H1 (cell line): ENCODE measurements around the gene FAM170B. TPM values are rescaled to one million over a fixed set of nuclear protein-coding genes. Genes with fewer than 3 reads are reported as not detected.

Experiments
- CTCF ChIA-PET: fragments of 300-600 bp; sonication (Branson Sonifier 250); formaldehyde crosslinking; loops from one replicate; lab custom pipeline; 2021; ENCODE audit not compliant: partially characterized antibody; lab: Charles Lee
- POLR2A ChIA-PET: fragments of 300-600 bp; sonication (Branson Sonifier 250); formaldehyde crosslinking; loops from one replicate; lab custom pipeline; 2021; ENCODE audit warnings: inconsistent platforms; ENCODE audit not compliant: partially characterized antibody; lab: Charles Lee
- DNase-seq, 2 experiments: peaks; one replicate each; pipeline versions ENCODE4 v3.0.0 to v3.0.0-alpha.2; 2010 to 2022; ENCODE audit warnings: low spot score in 2 of 2, low read depth in 1 of 2, mixed read lengths in 1 of 2
- FAIRE-seq: peaks from 2 replicates; lab custom pipeline; 2011; peaks lifted over from hg19 to GRCh38; lab: Jason Lieb, UNC
- H2AFZ ChIP-seq: 2 replicates; pipeline ENCODE4 v1.8.1; 2012; ENCODE audit warnings: low read length, inconsistent platforms
- H2AK5ac ChIP-seq: 2 replicates; pipeline ENCODE4 v1.6.1; 2013; ENCODE audit warnings: low read depth, low read length
- H2BK120ac ChIP-seq: replicated peaks from 2 replicates; pipeline ENCODE3; 2013; ENCODE audit warnings: low read depth, low read length, inconsistent platforms
- H2BK12ac ChIP-seq: 2 replicates; pipeline ENCODE4 v1.6.1; 2013; ENCODE audit warnings: low read depth, low read length
- H2BK15ac ChIP-seq: 2 replicates; pipeline ENCODE4 v1.6.1; 2013; ENCODE audit warnings: low read length
- H2BK20ac ChIP-seq: 2 replicates; pipeline ENCODE4 v1.6.1; 2013; ENCODE audit warnings: low read length
- H2BK5ac ChIP-seq: 2 replicates; pipeline ENCODE4 v1.6.1; 2013; ENCODE audit warnings: low read depth, low read length
- H3K14ac ChIP-seq: 2 replicates; pipeline ENCODE4 v1.6.1; 2013; ENCODE audit warnings: inconsistent platforms; ENCODE audit not compliant: insufficient read length
- H3K18ac ChIP-seq: 2 replicates; pipeline ENCODE4 v1.6.1; 2013; ENCODE audit warnings: low read length; ENCODE audit errors: extremely low read depth
- H3K23ac ChIP-seq: 2 replicates; pipeline ENCODE4 v1.6.1; 2013; ENCODE audit warnings: inconsistent platforms; ENCODE audit not compliant: insufficient read length
- H3K23me2 ChIP-seq: 2 replicates; pipeline ENCODE4 v1.6.1; 2013; ENCODE audit warnings: low read depth, low read length
- H3K27ac ChIP-seq: 2 replicates; pipeline ENCODE4 v1.6.1; 2011; ENCODE audit warnings: low read depth, low read length, inconsistent platforms
- H3K27me3 ChIP-seq, 4 experiments: replicated peaks in 1 of 4; 1 replicate in 1 of 4; 2 replicates in 3 of 4; pipeline versions ENCODE4 v1.6.1 to v1.8.1; 2011 to 2013; ENCODE audit warnings: low read length in 3 of 4, mild to moderate bottlenecking in 3 of 4, inconsistent platforms in 2 of 4, mixed read lengths in 2 of 4, moderate library complexity in 1 of 4; ENCODE audit not compliant: control insufficient read depth in 3 of 4, insufficient read depth in 3 of 4; ENCODE audit errors: extremely low read depth in 1 of 4
- H3K36me3 ChIP-seq, 4 experiments: 2 replicates each; pipeline versions ENCODE4 v1.6.1 to v1.8.1; 2011 to 2013; ENCODE audit warnings: mild to moderate bottlenecking in 4 of 4, low read length in 3 of 4, moderate library complexity in 2 of 4, control low read depth in 1 of 4, inconsistent platforms in 1 of 4; ENCODE audit not compliant: insufficient read depth in 4 of 4, control insufficient read depth in 2 of 4
- H3K4ac ChIP-seq: replicated peaks from 2 replicates; pipeline ENCODE3; 2013; ENCODE audit warnings: low read length, low read depth, mixed read lengths, inconsistent platforms; ENCODE audit not compliant: insufficient read length
- H3K4me1 ChIP-seq, 4 experiments: replicated peaks in 1 of 4; 1 replicate in 1 of 4; 2 replicates in 3 of 4; pipeline versions ENCODE4 v1.6.1 to v1.8.1; 2011 to 2013; ENCODE audit warnings: low read length in 3 of 4, inconsistent platforms in 2 of 4, mixed read lengths in 1 of 4; ENCODE audit not compliant: insufficient read depth in 4 of 4, control insufficient read depth in 3 of 4
- H3K4me2 ChIP-seq, 2 experiments: 2 replicates each; pipeline versions ENCODE4 v1.6.1 to v1.8.1; 2011 to 2013; ENCODE audit warnings: low read depth in 2 of 2, low read length in 2 of 2, control low read depth in 1 of 2, inconsistent platforms in 1 of 2, mild to moderate bottlenecking in 1 of 2; ENCODE audit not compliant: insufficient read depth in 1 of 2
- H3K4me3 ChIP-seq, 4 experiments: fragments of 200-600, 300-600 bp in 1 of 4; sonication (generic), shearing (Covaris generic), sonication (Bioruptor Twin) in 1 of 4; 2 replicates each; pipeline versions ENCODE4 v1.5.1 to v1.8.1; 2011 to 2016; ENCODE audit warnings: low read length in 4 of 4, low read depth in 3 of 4, control low read depth in 2 of 4, inconsistent platforms in 2 of 4, mild to moderate bottlenecking in 2 of 4, mixed read lengths in 1 of 4, moderate library complexity in 1 of 4; ENCODE audit not compliant: insufficient read depth in 2 of 4; ENCODE audit errors: extremely low read depth in 1 of 4
- H3K56ac ChIP-seq: replicated peaks from 2 replicates; pipeline ENCODE3; 2013; ENCODE audit warnings: low read depth, mild to moderate bottlenecking, mixed read lengths, low read length, inconsistent platforms; ENCODE audit not compliant: insufficient read length
- H3K79me1 ChIP-seq: 2 replicates; pipeline ENCODE4 v1.6.1; 2013; ENCODE audit warnings: low read depth, low read length, control low read depth
- H3K79me2 ChIP-seq, 2 experiments: 2 replicates each; pipeline versions ENCODE4 v1.6.1 to v1.8.1; 2012 to 2013; ENCODE audit warnings: low read length in 2 of 2, mild to moderate bottlenecking in 2 of 2, inconsistent platforms in 1 of 2; ENCODE audit not compliant: insufficient read depth in 2 of 2, control insufficient read depth in 1 of 2
- H3K9ac ChIP-seq, 4 experiments: replicated peaks in 1 of 4; 1 replicate in 1 of 4; 2 replicates in 3 of 4; pipeline versions ENCODE4 v1.6.1 to v1.8.1; 2011 to 2013; ENCODE audit warnings: low read depth in 3 of 4, low read length in 3 of 4, control low read depth in 2 of 4, mild to moderate bottlenecking in 2 of 4, moderate library complexity in 2 of 4, inconsistent platforms in 1 of 4; ENCODE audit errors: extremely low read depth in 1 of 4
- H3K9me3 ChIP-seq, 2 experiments: 2 replicates each; pipeline versions ENCODE4 v1.6.1 to v1.8.1; 2012 to 2013; ENCODE audit warnings: mild to moderate bottlenecking in 2 of 2, moderate library complexity in 2 of 2, control low read depth in 1 of 2, inconsistent platforms in 1 of 2, low read depth in 1 of 2, low read length in 1 of 2, mixed read lengths in 1 of 2; ENCODE audit not compliant: insufficient read depth in 2 of 2
- H4K20me1 ChIP-seq, 2 experiments: replicated peaks in 1 of 2; 2 replicates each; pipeline versions ENCODE3 to v1.8.1; 2011 to 2013; ENCODE audit warnings: inconsistent platforms in 2 of 2, low read length in 2 of 2, mild to moderate bottlenecking in 1 of 2; ENCODE audit not compliant: insufficient read depth in 2 of 2, control insufficient read depth in 1 of 2
- H4K5ac ChIP-seq: 2 replicates; pipeline ENCODE4 v1.6.1; 2013; ENCODE audit warnings: low read length, low read depth, mixed read lengths, inconsistent platforms; ENCODE audit not compliant: insufficient read length
- H4K8ac ChIP-seq: 2 replicates; pipeline ENCODE4 v1.8.0; 2013; ENCODE audit warnings: mild to moderate bottlenecking, moderate library complexity, low read length, inconsistent platforms; ENCODE audit not compliant: insufficient read depth; ENCODE audit errors: extremely low read depth
- H4K91ac ChIP-seq: replicated peaks from 2 replicates; pipeline ENCODE3; 2013; ENCODE audit warnings: low read length, mixed read lengths, inconsistent platforms; ENCODE audit not compliant: insufficient read length
- BCL11A ChIP-seq, 2 experiments: IDR thresholded peaks; one replicate each; pipeline ENCODE4 v1.6.1; 2011; ENCODE audit warnings: low read depth in 2 of 2, low read length in 2 of 2, mild to moderate bottlenecking in 2 of 2
- CHD2 ChIP-seq: IDR thresholded peaks from 2 replicates; pipeline ENCODE4 v1.6.1; 2012; ENCODE audit warnings: low read length, improper control_type of control experiment
- EZH2 ChIP-seq: fragments of 200-600 bp; sonication (generic); IDR thresholded peaks from 2 replicates; pipeline ENCODE4 v1.7.1; 2012; ENCODE audit warnings: low read depth, mild to moderate bottlenecking, moderate library complexity, low read length, inconsistent platforms; ENCODE audit not compliant: severe bottlenecking
- GABPA ChIP-seq: IDR thresholded peaks from 2 replicates; pipeline ENCODE4 v1.6.1; 2011; ENCODE audit warnings: mild to moderate bottlenecking, low read length, moderate library complexity, borderline replicate concordance; ENCODE audit not compliant: insufficient read depth
- POLR2A ChIP-seq, 2 experiments: IDR thresholded peaks; 1 replicate in 1 of 2; 2 replicates in 1 of 2; pipeline ENCODE4 v1.6.1; 2011; ENCODE audit warnings: low read depth in 2 of 2, low read length in 2 of 2, mild to moderate bottlenecking in 2 of 2; ENCODE audit errors: control extremely low read depth in 1 of 2
- POLR2AphosphoS5 ChIP-seq: IDR thresholded peaks from 2 replicates; pipeline ENCODE4 v1.6.1; 2011; ENCODE audit warnings: low read depth, low read length
- SIN3A ChIP-seq, 2 experiments: IDR thresholded peaks in 1 of 2; conservative IDR thresholded peaks in 1 of 2; 2 replicates each; pipeline ENCODE4 v1.6.1; 2011 to 2012; ENCODE audit warnings: low read length in 2 of 2, improper control_type of control experiment in 1 of 2, low read depth in 1 of 2, mild to moderate bottlenecking in 1 of 2
- SUZ12 ChIP-seq: fragments of 200-600 bp; sonication (generic); IDR thresholded peaks from 2 replicates; pipeline ENCODE4 v1.6.1; 2012; ENCODE audit warnings: mild to moderate bottlenecking, inconsistent platforms, low read length, moderate library complexity, mixed read lengths
- TAF7 ChIP-seq: optimal IDR thresholded peaks from 2 replicates; pipeline ENCODE3; 2011; ENCODE audit warnings: low read depth, mild to moderate bottlenecking, inconsistent platforms, low read length, moderate library complexity, borderline replicate concordance
- WGBS, 2 experiments: shearing (Covaris generic) in 1 of 2; methylation state at CpG; one replicate each; pipeline versions ENCODE4 v1.1.6 to v1.1.7; 2013 to 2015; ENCODE audit warnings: low lambda C conversion rate in 2 of 2, mixed read lengths in 2 of 2, inconsistent platforms in 1 of 2, low coverage in 1 of 2, missing lambda C conversion rate in 1 of 2; ENCODE audit not compliant: insufficient replicate concordance in 2 of 2, insufficient coverage in 1 of 2, insufficient read length in 1 of 2; ENCODE audit errors: extremely low coverage in 1 of 2, missing lambda C conversion rate in 1 of 2; 5-methylcytosine and 5-hydroxymethylcytosine counted together
- polyA plus RNA-seq, 7 experiments: library from polyadenylated mRNA; depleted of rRNA in 3 of 7; stranded (reverse) in 5 of 7; unstranded in 2 of 7; fragments of >200 nt in 5 of 7; fragments of 200-250 nt in 2 of 7; gene quantifications; 1 replicate in 5 of 7; 2 replicates in 1 of 7; 4 replicates in 1 of 7; pipeline versions ENCODE4 v1.2.1 to v1.2.3, GENCODE V29; 2011 to 2013; ENCODE audit warnings: missing spikeins in 2 of 7, mixed read lengths in 2 of 7
- total RNA-seq: library from RNA; stranded (reverse); fragmentation: NEBNext Ultra II Directional; extraction: Animal tissue kit (Norgen Biotek cat#: 25700); gene quantifications from 2 replicates; pipeline ENCODE4 v1.2.1, GENCODE V29; 2021
- TF ChIP-seq, protein P1 (sequence below), 3 experiments: IDR thresholded peaks; 1 replicate in 2 of 3; 2 replicates in 1 of 3; pipeline versions ENCODE4 v1.5.1 to v1.6.1; 2011; ENCODE audit warnings: low read length in 3 of 3, mild to moderate bottlenecking in 3 of 3, inconsistent platforms in 2 of 3, low read depth in 1 of 3, moderate library complexity in 1 of 3; ENCODE audit not compliant: insufficient read depth in 1 of 3; ENCODE audit errors: control extremely low read depth in 1 of 3

FAM170B gene
- total and polyA plus RNA-seq, 2 of the 8 experiments (the other 6 are each of a cell fraction or from before 2014, with no cell fraction given) = not detected

- POLR2A ChIA-PET = no interaction called here
Measured at GRCh38 chr10:49103761-49104160, 30.1 kb downstream of the FAM170B start.

More at GRCh38 chr10:49103761-49104160, 30.1 kb downstream of the FAM170B start:
- Histone ChIP-seq H3K4me3 (no peak overlapping the region), H3K9me3 (no peaks in the 10 kb centered on the region), H3K18ac (no peak overlapping the region), H3K4ac (no peak overlapping the region), H3K27ac (no peak overlapping the region), H2AFZ (no peak overlapping the region), H3K23me2 (no peaks in the 10 kb centered on the region; the same call in 1 of the 2 replicates), H4K20me1 (no peaks in the 10 kb centered on the region), H3K14ac (no peak overlapping the region), H3K36me3 (no peaks in the 10 kb centered on the region), H3K23ac (no peak overlapping the region), H3K79me1 (no peaks in the 10 kb centered on the region), H2BK120ac (no peak overlapping the region), H2BK20ac (no peak overlapping the region), H2BK15ac (no peak overlapping the region), H3K27me3 (no peaks in the 10 kb centered on the region; a peak in 1 of 7 replicates), H2BK12ac (no peak overlapping the region), H4K8ac (no peak overlapping the region), H3K4me1 (no peaks in the 10 kb centered on the region), H3K79me2 (no peaks in the 10 kb centered on the region), H2BK5ac (no peak overlapping the region), H4K91ac (no peak overlapping the region), H3K9ac (no peak overlapping the region), H3K56ac (no peak overlapping the region), H3K4me2 (no peak overlapping the region), H4K5ac (no peak overlapping the region), H2AK5ac (no peak overlapping the region)
- FAIRE-seq = no peak
- 80% methylated on average over 4 of the region's 4 CpGs; no CpG with 5 or more reads in 1 of the 2 experiments for WGBS, 2 experiments
- CTCF ChIA-PET = interaction anchor here (0.6 to 1.5 kb wide), 2 partner anchors 9 to 13 kb away, joined by 3 to 4 read pairs; no protein-coding TSS in a partner anchor
- TF ChIP-seq CHD2 = no peak
- TF ChIP-seq GABPA = no peak
- TF ChIP-seq TAF7 = no peak
- TF ChIP-seq, protein P1, sequence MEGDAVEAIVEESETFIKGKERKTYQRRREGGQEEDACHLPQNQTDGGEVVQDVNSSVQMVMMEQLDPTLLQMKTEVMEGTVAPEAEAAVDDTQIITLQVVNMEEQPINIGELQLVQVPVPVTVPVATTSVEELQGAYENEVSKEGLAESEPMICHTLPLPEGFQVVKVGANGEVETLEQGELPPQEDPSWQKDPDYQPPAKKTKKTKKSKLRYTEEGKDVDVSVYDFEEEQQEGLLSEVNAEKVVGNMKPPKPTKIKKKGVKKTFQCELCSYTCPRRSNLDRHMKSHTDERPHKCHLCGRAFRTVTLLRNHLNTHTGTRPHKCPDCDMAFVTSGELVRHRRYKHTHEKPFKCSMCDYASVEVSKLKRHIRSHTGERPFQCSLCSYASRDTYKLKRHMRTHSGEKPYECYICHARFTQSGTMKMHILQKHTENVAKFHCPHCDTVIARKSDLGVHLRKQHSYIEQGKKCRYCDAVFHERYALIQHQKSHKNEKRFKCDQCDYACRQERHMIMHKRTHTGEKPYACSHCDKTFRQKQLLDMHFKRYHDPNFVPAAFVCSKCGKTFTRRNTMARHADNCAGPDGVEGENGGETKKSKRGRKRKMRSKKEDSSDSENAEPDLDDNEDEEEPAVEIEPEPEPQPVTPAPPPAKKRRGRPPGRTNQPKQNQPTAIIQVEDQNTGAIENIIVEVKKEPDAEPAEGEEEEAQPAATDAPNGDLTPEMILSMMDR (IDR thresholded peaks at IDR 0.05; ENCODE audit: control extremely low read depth in 1 of 3, insufficient read depth in 1 of 3, low read depth in 1 of 3, low read length in 3 of 3) = no peak
- TF ChIP-seq SUZ12 = no peak
- no peak for TF ChIP-seq BCL11A (IDR thresholded peaks at IDR 0.05; ENCODE audit: low read depth in 2 of 2, low read length in 2 of 2)
- TF ChIP-seq SIN3A (conservative IDR thresholded peaks at IDR 0.05 in 1 of 2, IDR thresholded peaks at IDR 0.05 in 1 of 2; ENCODE audit: low read depth in 1 of 2, low read length in 2 of 2) = no peak
- no peak for TF ChIP-seq POLR2AphosphoS5
- no peak for TF ChIP-seq EZH2
- no peak for TF ChIP-seq POLR2A (IDR thresholded peaks at IDR 0.05; ENCODE audit: control extremely low read depth in 1 of 2, low read depth in 2 of 2, low read length in 2 of 2)
- no peak for DNase-seq
